ENCODE data around the gene KLHDC3.

Gene KLHDC3

GRCh38 chr6:43059168-43060033 is 45.4 kb downstream of the KLHDC3 start, which contains the start of the genes KLC4 and MRPL2:
Gene KLC4 (plus strand): TSS chr6:43059631. CDS start chr6:43061336, 1,705 bp downstream.
Gene MRPL2 (minus strand): TSS chr6:43059434. CDS start chr6:43059381, 53 bp downstream.
- DNase-seq: peak; percentile 97

GRCh38 chr6:43060034-43060754 is 46.1 kb downstream of the KLHDC3 start:
- DNase-seq: no peak

- no peak for DNase-seq
These were observed 46.9 kb downstream of the KLHDC3 start for GRCh38 chr6:43060755-43061633.

- no peak for DNase-seq
These were observed 47.8 kb downstream of the KLHDC3 start for GRCh38 chr6:43061861-43062260.

GRCh38 chr6:43062818-43063217 is 48.8 kb downstream of the KLHDC3 start:
- DNase-seq: no peak

- DNase-seq: no peak
These were observed 56.1 kb downstream of the KLHDC3 start for GRCh38 chr6:43070028-43070632.
